ENCODE measurements around the gene TARDBP. TPM values are rescaled to one million over a fixed set of nuclear protein-coding genes. Genes with fewer than 3 reads are reported as not detected.

The TARDBP gene
- total and polyA plus RNA-seq, 12 donors: 66.0 to 138 (median 102) TPM

DNA sequence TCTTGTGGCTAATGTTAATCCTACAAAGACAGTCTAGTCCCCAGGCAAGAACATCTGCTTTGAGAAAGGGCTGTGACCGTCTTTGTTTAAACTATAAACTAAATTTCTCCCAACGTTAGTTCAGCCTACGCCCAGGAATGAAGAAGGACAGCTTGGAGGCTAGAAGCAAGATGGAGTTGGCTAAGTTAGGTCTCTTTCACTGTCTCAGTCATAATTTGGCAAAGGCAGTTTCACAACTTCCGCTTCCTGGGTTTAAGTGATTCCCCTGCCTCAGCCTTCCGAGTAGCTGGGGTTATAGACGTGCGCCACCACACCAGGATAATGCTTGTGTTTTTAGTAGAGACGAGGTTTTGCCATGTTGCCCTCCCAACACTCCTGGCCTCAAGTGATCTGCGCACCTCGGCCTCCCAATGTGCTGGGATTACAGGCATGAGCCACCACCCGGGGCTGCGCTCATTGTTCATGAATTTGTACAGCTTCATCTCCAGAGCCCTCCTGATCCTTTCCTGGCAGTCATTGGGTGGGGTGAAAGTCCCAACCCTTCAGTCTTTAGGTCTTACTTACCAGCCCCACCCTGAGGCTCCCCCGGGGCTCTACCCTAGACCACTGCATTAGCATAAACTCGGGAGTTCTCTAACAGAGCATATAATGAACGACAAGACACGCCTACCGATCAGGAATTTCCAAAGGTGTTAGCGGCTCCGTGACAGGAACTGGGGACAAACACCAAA lies 39.5 kb downstream of the TARDBP start:
- no peaks in the 10 kb centered on the region for H3K27me3 ChIP-seq
- intact Hi-C loops (cut with DNase I): loop anchor here in 1 of 10 donors (10.0 kb wide), 1 partner anchor 673 kb away; no protein-coding TSS in a partner anchor
- peaks cover 0 to 18% (median 0%) of the 10 kb centered on the region in 9 donors for H3K4me1 ChIP-seq
- H3K4me3 ChIP-seq: no peak overlapping the region
- TF ChIP-seq, protein P1, sequence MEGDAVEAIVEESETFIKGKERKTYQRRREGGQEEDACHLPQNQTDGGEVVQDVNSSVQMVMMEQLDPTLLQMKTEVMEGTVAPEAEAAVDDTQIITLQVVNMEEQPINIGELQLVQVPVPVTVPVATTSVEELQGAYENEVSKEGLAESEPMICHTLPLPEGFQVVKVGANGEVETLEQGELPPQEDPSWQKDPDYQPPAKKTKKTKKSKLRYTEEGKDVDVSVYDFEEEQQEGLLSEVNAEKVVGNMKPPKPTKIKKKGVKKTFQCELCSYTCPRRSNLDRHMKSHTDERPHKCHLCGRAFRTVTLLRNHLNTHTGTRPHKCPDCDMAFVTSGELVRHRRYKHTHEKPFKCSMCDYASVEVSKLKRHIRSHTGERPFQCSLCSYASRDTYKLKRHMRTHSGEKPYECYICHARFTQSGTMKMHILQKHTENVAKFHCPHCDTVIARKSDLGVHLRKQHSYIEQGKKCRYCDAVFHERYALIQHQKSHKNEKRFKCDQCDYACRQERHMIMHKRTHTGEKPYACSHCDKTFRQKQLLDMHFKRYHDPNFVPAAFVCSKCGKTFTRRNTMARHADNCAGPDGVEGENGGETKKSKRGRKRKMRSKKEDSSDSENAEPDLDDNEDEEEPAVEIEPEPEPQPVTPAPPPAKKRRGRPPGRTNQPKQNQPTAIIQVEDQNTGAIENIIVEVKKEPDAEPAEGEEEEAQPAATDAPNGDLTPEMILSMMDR (IDR thresholded peaks at IDR 0.05): no peak
- DNase-seq (no peak), ATAC-seq (no peak)
- peaks cover 0 to 31% (median 13%) of the 10 kb centered on the region in 9 donors for H3K36me3 ChIP-seq
- no peaks in the 10 kb centered on the region for H3K9me3 ChIP-seq
- no peak overlapping the region for H3K27ac ChIP-seq
- 58 to 61% methylated on average over 19 of the region's 19 CpGs for WGBS, 2 donors

DNA sequence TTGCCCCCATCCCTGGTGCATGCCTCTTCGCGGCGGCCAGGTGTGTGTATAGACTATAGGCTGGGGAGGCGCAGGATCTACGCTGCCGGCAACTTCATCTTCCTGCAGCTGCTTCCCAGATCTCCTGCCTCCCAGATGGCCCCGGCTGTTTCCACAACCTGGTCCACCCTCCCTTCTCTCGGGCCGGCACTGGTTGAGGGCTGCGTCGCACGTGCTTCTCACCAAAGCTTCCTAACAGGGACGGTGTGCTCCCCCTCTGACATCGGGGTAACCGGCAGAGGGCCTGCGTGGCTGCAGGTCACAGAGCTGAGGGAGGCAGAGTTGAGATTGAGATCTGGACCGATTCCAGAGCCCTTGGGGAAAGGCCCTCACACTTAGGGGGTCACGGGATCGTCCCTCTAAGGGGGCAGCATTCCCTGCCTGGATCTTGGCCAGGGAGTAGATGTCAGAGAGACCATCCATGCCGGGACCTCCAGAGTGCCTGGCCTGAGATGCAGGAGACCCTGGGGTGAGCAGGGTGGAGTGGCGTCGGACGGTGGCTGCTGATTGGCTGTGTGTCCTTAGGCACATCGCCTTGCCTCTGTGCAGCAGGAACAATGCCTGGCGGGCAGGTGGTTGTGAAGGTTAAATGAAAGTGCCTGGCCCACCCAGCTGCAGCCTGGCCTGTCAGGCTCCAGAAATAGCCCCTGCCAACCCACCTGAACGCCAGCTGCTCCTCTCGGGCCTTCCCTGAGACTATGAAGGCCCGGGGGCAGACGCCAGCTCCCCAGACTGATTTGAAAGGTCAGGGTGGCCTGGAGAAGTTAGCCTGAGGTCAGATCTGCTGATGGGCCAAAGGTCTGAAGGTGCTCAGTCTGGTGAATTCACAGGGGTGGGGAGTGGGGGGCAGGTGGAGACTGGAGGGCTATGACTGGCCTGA lies 40.6 kb downstream of the TARDBP start:
- Histone ChIP-seq H3K4me1 (peaks cover 0 to 18% (median 0%) of the 10 kb centered on the region in 9 donors), H3K4me3 (no peak overlapping the region), H3K36me3 (peaks cover 0 to 42% (median 13%) of the 10 kb centered on the region in 9 donors), H3K27ac (no peak overlapping the region), H3K27me3 (no peaks in the 10 kb centered on the region), H3K9me3 (no peaks in the 10 kb centered on the region)
- ATAC-seq (peak in 7 of 8 donors; percentile 6 to 39 (median 36)), DNase-seq (no peak)
- 21 to 24% methylated on average over 29 of the region's 29 CpGs for WGBS, 2 donors
- intact Hi-C loops (cut with DNase I): loop anchor here in 1 of 10 donors (10.0 kb wide), 1 partner anchor 672 kb away; no protein-coding TSS in a partner anchor
- TF ChIP-seq, protein P1 (IDR thresholded peaks at IDR 0.05): no peak

GRCh38 chr1:11053758-11054137 lies 41.3 kb downstream of the TARDBP start:
- Histone ChIP-seq H3K4me1 (peaks cover 1 to 25% (median 3%) of the 10 kb centered on the region in 9 donors), H3K4me3 (no peak overlapping the region), H3K36me3 (peaks cover 0 to 48% (median 13%) of the 10 kb centered on the region in 9 donors), H3K27ac (no peak overlapping the region), H3K9me3 (no peaks in the 10 kb centered on the region), H3K27me3 (no peaks in the 10 kb centered on the region)
- ATAC-seq: peak; percentile 24 to 56 (median 36)
- no peak for DNase-seq
- TF ChIP-seq, protein P1 (IDR thresholded peaks at IDR 0.05): no peak
- intact Hi-C loops (cut with DNase I): loop anchor here in 1 of 10 donors (10.0 kb wide), 1 partner anchor 671 kb away; no protein-coding TSS in a partner anchor
- 63 to 65% methylated on average over 10 of the region's 10 CpGs for WGBS, 2 donors

- TF ChIP-seq, protein P1 (IDR thresholded peaks at IDR 0.05): no peak
- 87% methylated on average over 7 of the region's 7 CpGs for WGBS, 2 donors
- Histone ChIP-seq H3K27ac (no peak overlapping the region), H3K36me3 (peaks cover 0 to 48% (median 13%) of the 10 kb centered on the region in 9 donors), H3K27me3 (no peaks in the 10 kb centered on the region), H3K4me3 (no peak overlapping the region), H3K9me3 (no peaks in the 10 kb centered on the region), H3K4me1 (peaks cover 6 to 29% (median 8%) of the 10 kb centered on the region in 9 donors)
- intact Hi-C loops (cut with DNase I): loop anchor here in 1 of 10 donors (10.0 kb wide), 1 partner anchor 671 kb away; no protein-coding TSS in a partner anchor
- ATAC-seq (peak in 1 of 8 donors; percentile 10), DNase-seq (no peak)
Observed at GRCh38 chr1:11054181-11054580, 41.7 kb downstream of the TARDBP start.
